Measurements from ENCODE around the gene TGM3. TPM values are rescaled to one million over a fixed set of nuclear protein-coding genes. Genes with fewer than 3 reads are reported as not detected.

TGM3 gene
- total RNA-seq, 4 donors from 2014 or later: 64.1 to 130 (median 104) TPM

DNA sequence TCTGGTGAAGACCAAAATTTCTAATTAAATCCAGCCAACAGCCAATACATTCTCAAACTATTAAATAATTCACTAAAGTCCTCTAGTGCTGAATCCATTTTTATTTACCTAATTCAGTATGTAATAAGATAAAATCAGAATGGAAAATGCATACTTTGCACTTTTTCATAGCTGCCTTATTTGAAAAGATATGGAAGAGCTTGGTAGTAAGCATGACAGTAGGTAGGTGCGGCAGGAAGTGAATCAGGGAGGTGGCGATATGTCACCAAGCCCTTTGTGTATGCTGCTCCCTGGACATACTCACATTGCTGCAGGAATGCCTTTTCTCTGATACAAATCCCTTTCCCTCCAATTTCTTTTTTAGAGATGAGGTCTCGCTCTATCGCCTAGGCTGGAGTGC, 10.2 kb upstream of the TGM3 start:
- intact Hi-C loops (cut with DNase I; ENCODE audit: low total_unique reads): no loop called here
- no peak overlapping the region for H3K4me3 ChIP-seq (ENCODE audit: low read depth, poor library complexity, severe bottlenecking)
- WGBS, 2 donors: 88 to 91% methylated on average over 4 of the region's 4 CpGs
- DNase-seq (ENCODE audit: low spot score in 2 of 2): no peak
- TF ChIP-seq CTCF (IDR thresholded peaks at IDR 0.05): no peak
- no peak for TF ChIP-seq POLR2A (IDR thresholded peaks at IDR 0.05)

DNA sequence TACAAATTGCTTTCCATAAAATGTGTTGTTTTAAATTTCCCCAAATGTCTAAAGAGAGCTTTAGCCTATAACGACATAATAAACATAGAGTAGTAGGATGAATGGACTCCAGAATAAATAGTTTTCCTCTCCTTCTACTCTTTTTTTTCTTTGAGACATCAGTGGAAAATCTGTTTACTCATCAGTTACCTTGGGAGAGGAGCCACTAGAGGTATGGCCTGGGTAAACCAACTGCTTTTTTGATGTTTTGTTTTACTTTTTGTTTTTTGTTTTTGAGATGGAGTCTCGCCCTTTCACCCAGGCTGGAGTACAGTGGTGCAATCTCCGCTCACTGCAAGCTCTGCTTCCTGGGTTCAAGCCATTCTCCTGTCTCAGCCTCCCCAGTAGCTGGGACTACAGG, 8.3 kb upstream of the TGM3 start:
- no peak for TF ChIP-seq POLR2A (IDR thresholded peaks at IDR 0.05)
- no peak for TF ChIP-seq CTCF (IDR thresholded peaks at IDR 0.05)
- intact Hi-C loops (cut with DNase I; ENCODE audit: low total_unique reads): no loop called here
- DNase-seq (ENCODE audit: low spot score in 2 of 2): no peak
- H3K4me3 ChIP-seq (ENCODE audit: low read depth, poor library complexity, severe bottlenecking): no peak overlapping the region
- 91 to 95% methylated on average over 3 of the region's 3 CpGs for WGBS, 2 donors

DNA sequence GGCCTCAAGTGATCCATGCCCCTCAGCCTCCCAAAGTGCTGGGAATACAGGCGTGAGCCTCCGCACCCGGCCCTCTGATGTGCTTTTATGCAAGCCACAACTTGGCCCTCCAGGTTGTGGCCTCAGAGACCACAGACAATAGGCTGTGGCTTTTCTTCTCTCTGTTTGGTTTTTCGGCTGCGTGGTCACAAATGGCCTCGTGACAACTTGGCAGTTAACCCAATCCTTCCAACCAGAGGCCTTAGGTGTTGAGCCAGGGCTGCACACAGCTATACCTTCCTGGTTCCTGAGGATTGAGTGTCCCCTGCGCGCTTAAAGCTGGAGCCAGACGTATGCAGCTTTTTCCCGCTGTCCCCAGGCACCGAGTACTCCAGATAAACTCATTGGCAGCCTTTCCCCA, 6.3 kb upstream of the TGM3 start:
- no peak for TF ChIP-seq CTCF (IDR thresholded peaks at IDR 0.05)
- TF ChIP-seq POLR2A (IDR thresholded peaks at IDR 0.05): no peak
- peak in 1 of 2 donors; percentile 49 for DNase-seq (ENCODE audit: low spot score in 2 of 2)
- no peak overlapping the region for H3K4me3 ChIP-seq (ENCODE audit: low read depth, poor library complexity, severe bottlenecking)
- intact Hi-C loops (cut with DNase I; ENCODE audit: low total_unique reads): no loop called here
- 40 to 52% methylated on average over 11 of the region's 11 CpGs for WGBS, 2 donors

DNA sequence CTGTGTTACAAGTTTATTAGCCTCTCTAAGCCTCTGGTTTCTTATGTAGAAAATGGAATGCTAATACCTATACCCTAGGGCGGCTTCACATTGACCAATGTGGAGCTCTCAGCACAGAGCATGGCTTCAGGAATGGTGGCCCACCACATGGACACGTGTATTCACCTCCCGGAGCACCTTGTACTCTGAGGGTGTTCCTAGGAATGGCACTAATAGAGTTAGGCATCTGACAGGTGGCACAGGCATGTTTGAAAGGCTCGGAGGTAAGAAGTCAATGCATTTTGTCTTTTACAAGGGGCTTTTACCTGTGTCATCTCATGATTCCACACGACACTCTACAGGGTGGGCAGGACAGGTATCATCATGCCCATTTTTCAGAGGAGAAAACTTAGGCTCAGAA, 5.3 kb upstream of the TGM3 start:
- intact Hi-C loops (cut with DNase I; ENCODE audit: low total_unique reads): no loop called here

DNA sequence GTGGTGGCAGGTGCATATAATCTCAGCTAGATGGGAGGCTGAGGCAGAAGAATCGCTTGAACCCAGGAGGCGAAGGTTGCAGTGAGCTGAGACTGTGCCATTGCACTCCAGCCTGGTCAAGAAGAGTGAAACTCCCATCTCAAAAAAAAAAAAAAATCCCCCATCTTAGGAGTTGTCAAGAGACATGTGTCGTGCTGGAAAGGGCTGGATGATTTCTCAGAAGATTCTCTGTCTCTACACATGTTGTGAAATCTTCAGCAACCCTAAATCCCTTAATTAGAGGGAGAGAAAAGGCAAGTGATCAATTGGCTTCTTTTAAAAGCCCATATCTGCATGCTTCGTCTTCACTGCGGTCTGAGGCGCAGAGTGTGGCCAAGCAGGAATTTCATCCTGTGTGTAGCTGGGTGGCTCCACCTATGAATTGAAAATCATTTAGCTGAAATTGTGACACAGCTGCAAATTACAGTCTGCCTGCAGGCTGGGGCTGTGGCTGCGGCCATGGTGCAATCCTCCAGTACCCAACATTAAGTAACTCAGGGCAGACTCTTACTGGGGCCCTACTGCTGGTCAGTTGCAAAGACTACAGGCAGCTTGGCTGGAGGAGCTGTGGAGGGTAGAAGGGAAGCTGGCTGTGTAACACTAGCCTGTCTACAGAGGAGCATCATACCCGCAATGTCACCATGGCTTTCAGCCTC, 3.2 kb upstream of the TGM3 start:
- H3K4me3 ChIP-seq (ENCODE audit: low read depth, poor library complexity, severe bottlenecking): no peak overlapping the region
- intact Hi-C loops (cut with DNase I; ENCODE audit: low total_unique reads): no loop called here
- no peak for TF ChIP-seq CTCF (IDR thresholded peaks at IDR 0.05)
- DNase-seq (ENCODE audit: low spot score in 2 of 2): peak; percentile 31 to 81
- WGBS, 2 donors: 64 to 67% methylated on average over 8 of the region's 8 CpGs

More for the DNA sequence above, 5.3 kb upstream of the TGM3 start:
- TF ChIP-seq POLR2A (IDR thresholded peaks at IDR 0.05): no peak
- no peak for TF ChIP-seq CTCF (IDR thresholded peaks at IDR 0.05)
- 90 to 94% methylated on average over 5 of the region's 5 CpGs for WGBS, 2 donors
- peak in 1 of 2 donors; percentile 6 for DNase-seq (ENCODE audit: low spot score in 2 of 2)
- no peak overlapping the region for H3K4me3 ChIP-seq (ENCODE audit: low read depth, poor library complexity, severe bottlenecking)

- peak in 1 of 2 donors; percentile 70 for DNase-seq (ENCODE audit: low spot score in 2 of 2)
- WGBS, 2 donors: 82 to 88% methylated on average over 11 of the region's 11 CpGs
- no peak for TF ChIP-seq CTCF (IDR thresholded peaks at IDR 0.05)
- TF ChIP-seq POLR2A (IDR thresholded peaks at IDR 0.05): no peak
Measured at GRCh38 chr20:2293486-2293885, 2.3 kb upstream of the TGM3 start.

More at GRCh38 chr20:2293486-2293885, 2.3 kb upstream of the TGM3 start:
- no peak overlapping the region for H3K4me3 ChIP-seq (ENCODE audit: low read depth, poor library complexity, severe bottlenecking)
- intact Hi-C loops (cut with DNase I; ENCODE audit: low total_unique reads): no loop called here

Data from lower leg skin (tissue), 4 donors.